ENCODE measurements around the gene PCDHGA5.
"Not testable (repeated sequence)": the region's sequence is repeated elsewhere in the genome, so short reads cannot be mapped to it uniquely, and the experiment has no call there.

PCDHGA5 gene

DNA sequence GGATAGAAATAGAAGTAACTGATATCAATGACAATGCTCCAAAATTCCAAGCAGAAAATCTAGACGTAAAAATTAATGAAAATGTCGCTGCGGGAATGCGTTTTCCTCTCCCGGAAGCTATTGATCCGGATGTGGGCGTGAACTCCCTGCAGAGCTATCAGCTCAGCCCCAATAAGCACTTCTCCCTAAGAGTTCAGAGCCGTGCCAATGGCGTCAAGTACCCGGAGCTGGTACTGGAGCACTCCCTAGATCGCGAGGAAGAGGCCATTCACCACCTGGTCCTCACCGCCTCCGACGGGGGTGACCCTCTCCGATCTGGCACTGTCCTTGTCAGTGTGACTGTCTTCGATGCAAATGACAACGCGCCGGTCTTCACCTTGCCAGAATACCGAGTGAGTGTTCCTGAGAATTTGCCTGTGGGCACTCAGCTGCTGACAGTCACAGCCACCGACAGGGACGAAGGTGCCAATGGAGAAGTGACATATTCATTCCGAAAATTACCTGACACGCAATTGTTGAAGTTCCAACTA is 49.6 kb downstream of the PCDHGA5 start:
- H3K9me3 ChIP-seq: no peaks in the 10 kb centered on the region; the same call in 1 of the 2 replicates
- no peak for DNase-seq
- TF ChIP-seq, protein P1, sequence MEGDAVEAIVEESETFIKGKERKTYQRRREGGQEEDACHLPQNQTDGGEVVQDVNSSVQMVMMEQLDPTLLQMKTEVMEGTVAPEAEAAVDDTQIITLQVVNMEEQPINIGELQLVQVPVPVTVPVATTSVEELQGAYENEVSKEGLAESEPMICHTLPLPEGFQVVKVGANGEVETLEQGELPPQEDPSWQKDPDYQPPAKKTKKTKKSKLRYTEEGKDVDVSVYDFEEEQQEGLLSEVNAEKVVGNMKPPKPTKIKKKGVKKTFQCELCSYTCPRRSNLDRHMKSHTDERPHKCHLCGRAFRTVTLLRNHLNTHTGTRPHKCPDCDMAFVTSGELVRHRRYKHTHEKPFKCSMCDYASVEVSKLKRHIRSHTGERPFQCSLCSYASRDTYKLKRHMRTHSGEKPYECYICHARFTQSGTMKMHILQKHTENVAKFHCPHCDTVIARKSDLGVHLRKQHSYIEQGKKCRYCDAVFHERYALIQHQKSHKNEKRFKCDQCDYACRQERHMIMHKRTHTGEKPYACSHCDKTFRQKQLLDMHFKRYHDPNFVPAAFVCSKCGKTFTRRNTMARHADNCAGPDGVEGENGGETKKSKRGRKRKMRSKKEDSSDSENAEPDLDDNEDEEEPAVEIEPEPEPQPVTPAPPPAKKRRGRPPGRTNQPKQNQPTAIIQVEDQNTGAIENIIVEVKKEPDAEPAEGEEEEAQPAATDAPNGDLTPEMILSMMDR (IDR thresholded peaks at IDR 0.05; ENCODE audit: low read depth, low read length): no peak

DNA sequence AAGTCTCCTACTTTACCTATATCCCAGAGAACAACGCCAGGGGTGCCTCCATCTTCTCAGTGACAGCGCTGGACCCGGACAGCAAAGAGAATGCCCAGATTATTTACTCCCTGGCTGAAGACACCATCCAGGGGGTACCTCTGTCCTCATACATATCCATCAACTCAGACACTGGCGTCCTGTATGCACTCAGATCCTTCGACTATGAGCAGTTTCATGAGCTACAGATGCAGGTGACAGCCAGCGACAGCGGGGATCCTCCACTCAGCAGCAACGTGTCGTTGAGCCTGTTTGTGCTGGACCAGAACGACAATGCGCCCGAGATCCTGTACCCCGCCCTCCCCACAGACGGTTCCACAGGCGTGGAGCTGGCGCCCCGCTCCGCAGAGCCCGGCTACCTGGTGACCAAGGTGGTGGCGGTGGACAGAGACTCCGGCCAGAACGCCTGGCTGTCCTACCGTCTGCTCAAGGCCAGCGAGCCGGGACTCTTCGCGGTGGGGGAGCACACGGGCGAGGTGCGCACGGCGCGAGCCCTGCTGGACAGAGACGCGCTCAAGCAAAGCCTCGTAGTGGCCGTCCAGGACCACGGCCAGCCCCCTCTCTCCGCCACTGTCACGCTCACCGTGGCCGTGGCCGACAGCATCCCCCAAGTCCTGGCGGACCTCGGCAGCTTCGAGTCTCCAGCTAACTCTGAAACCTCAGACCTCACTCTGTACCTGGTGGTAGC is 50.7 kb downstream of the PCDHGA5 start:
- not testable (repeated sequence) for H3K4me1 ChIP-seq; H3K27me3 ChIP-seq; H3K9me3 ChIP-seq; H3K36me3 ChIP-seq; H3K4me3 ChIP-seq (ENCODE audit: low read depth, low read length); DNase-seq

More for the DNA sequence above, 49.6 kb downstream of the PCDHGA5 start:
- Histone ChIP-seq H3K4me3 (ENCODE audit: low read depth, low read length) (no peak overlapping the region), H3K36me3 (no peaks in the 10 kb centered on the region), H3K27me3 (no peaks in the 10 kb centered on the region), H3K4me1 (no peaks in the 10 kb centered on the region)

DNA sequence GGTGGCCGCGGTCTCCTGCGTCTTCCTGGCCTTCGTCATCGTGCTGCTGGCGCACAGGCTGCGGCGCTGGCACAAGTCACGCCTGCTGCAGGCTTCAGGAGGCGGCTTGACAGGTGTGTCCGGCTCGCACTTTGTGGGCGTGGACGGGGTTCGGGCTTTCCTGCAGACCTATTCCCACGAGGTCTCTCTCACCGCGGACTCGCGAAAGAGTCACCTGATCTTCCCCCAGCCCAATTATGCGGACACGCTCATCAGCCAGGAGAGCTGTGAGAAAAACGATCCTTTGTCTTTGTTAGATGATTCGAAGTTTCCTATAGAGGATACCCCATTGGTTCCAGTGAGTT is 51.3 kb downstream of the PCDHGA5 start:
- not testable (repeated sequence) for DNase-seq; H3K9me3 ChIP-seq; H3K4me1 ChIP-seq; H3K27me3 ChIP-seq; H3K4me3 ChIP-seq (ENCODE audit: low read depth, low read length); H3K36me3 ChIP-seq

Data from BE2C (cell line).